NCI-H146 (cell line): ENCODE results near the gene IRF7.

Experiments
- DNase-seq: peaks from one replicate; lab custom pipeline; 2025; lab: John Stamatoyannopoulos, UW

The IRF7 gene

GRCh38 chr11:620935-621814, 5.4 kb upstream of the IRF7 start:
- DNase-seq, result no peak

- no peak for DNase-seq
Observed at GRCh38 chr11:620201-620600, 4.5 kb upstream of the IRF7 start.

DNA sequence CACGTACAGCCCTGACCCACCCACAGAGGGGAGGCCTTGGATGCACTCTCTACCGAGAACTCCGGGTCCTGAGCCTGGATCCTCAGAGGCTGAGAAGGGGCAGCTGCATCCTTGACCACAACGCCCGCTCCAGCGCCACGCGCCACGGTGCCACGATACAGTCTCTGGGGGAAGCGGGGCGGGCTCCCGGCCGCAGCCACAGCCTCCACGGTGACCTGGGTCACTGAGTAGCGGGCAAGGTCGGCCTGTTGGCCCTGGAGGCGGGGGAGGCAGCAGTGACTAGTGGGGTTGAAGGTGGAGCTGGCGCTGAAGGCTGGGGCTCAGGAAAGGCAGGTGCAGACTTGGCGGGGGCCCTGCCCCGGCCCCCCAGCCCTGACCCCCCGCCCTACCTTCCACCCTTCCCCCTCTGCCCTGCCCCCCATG, 3.9 kb upstream of the IRF7 start:
- no peak for DNase-seq

GRCh38 chr11:618856-619627, 3.3 kb upstream of the IRF7 start:
- no peak for DNase-seq

DNA sequence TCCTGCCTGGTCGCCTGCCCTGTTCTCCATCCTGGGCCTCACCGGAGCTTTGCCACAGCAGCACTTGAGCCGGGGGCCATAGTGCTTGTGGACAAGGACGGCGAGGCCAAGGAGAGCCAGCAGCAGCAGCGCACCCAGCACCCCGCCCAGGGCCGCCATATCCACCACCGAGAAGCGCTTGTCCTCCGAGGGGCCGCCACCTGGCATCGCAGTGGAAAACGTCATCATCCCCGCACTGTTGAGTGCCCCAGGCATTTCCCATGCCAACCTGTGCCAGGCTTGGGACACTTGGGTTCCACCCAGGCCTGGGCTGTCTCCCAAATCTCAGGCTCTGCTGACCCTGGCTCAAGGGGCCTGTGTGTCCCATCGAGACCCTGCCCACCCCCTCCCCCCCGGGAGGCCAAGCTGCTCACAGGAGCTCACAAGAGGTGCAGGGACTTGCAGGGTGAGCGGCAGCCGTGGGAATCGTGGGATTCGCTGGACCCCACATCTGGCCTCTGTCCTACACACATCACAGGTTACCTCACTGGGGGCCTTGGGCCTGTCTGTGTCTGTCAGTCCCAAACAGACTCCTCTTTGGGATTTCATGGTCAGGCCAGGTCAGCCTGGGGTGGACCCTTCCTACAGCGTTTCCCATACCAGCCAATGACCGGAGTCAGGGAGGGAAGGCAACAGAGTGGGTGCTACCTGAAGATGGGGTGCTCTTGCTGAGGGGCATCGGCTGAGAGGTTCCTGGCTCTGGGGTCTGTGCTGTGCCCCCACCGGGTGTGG, 2.3 kb upstream of the IRF7 start:
- no peak for DNase-seq

GRCh38 chr11:617199-617911, 1.6 kb upstream of the IRF7 start:
- DNase-seq, result no peak

DNA sequence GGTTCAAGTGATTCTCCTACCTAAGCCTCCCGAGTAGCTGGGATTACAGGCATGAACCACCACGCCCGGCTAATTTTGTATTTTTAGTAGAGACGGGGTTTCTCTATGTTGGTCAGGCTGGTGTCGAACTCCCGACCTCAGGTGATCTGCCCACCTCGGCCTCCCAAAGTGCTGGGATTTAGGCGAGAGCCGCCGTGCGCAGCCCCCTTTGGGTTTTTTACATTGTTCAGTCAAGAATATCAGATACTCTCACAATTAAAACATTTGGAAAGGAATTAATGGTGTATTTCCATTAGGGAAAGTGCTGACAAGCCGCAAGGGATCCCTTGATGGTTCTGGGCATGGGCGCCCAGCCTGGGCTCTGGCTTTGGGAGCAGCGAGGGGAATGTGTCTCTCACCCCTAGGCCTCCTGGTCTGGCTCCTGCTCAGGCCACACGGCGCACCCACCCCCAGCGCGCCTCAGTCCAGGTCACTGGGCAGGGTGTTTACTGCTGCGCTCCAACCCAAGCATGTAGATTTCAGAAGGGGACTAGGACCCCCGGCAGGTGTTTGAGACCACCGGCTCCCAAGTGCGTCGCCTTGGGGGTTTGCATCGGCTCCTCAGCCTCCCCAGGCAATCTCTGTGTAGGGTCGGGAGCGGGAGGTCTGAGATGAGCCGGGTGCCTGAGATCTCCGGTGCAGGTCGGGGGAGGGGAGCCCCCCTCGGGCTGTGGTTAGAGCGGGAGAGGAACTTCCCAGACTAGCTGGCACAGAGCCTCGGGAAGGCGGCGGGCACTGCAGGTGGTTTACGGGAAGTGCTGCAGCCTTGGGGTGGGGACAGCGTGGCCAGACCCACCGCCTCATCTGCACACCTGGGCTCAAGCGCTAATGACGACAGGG, 809 bp upstream of the IRF7 start:
- DNase-seq, result no peak

GRCh38 chr11:614623-615503, 887 bp downstream of the IRF7 start:
- DNase-seq, result no peak

DNA sequence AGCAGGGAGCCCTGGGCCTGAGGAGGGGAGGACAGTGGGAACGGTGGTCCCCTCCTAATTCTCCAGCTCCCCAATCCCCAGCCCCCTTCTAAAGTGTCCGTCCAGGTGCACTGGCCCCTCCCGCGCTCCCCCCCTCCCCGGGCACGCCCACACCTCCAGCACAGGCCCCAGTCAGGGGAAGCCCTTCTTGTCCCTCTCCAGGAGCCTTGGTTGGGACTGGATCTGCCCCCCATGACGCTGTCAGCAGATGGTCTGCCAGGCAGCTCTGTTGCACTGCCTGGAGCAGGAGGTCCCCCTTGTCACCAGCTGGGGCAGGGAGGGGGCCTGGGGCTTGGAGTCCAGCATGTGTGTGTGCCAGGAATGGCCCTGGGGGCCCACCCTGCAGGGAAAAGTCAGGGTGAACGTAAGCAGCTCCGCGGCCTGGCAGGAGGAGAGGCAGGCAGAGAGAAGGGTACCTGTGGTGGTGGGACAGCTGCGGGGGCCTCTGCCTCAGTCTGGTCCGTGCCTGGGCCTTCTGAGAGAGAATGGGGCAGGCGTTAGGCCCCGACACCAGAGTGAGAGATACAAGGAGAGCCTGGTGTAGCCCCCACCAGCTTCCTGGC, 1.6 kb downstream of the IRF7 start:
- no peak for DNase-seq

DNA sequence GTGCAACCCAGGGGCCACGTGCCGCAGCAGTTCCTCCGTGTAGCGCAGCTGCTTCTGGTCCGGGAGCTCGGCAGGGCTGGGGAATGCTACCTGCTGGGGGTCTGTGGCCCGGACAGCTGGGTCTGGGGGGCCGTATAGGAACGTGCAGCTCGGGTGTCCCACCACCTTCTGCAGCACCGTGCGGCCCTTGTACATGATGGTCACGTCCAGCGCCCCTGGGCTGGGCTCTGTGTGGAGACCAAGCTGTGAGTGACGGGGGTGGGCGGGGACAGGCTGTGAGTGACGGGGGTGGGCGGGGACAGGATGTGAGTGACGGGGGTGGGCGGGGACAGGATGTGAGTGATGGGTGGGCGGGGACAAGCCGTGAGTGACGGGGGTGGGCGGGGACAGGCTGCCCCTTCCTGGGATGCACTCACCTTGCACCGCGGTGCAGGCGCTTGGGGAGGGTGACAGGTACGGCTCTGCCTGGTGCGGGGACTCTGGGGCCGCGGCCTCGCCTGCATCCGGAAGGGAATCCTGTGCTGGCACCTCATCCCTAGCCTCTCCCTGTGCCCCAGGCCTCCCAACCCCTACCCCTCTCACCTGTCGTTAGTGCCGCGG, 2.3 kb downstream of the IRF7 start:
- peak; percentile 18 for DNase-seq

DNA sequence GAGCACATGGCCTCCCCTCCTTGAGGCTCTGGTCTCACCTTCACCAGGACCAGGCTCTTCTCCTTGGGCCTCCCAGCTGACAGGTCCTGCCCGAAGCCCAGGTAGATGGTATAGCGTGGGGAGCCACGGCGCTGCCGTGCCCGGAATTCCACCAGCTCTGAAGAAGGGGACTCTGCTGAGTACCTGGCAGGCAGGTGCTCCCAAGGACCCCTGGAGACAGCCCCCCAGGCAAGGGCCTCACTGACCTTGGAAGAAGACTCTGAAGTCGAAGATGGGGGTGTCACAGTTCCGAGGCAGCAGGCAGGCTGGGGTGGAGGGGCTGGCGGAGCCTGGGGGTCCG, 2.8 kb downstream of the IRF7 start:
- no peak for DNase-seq

DNA sequence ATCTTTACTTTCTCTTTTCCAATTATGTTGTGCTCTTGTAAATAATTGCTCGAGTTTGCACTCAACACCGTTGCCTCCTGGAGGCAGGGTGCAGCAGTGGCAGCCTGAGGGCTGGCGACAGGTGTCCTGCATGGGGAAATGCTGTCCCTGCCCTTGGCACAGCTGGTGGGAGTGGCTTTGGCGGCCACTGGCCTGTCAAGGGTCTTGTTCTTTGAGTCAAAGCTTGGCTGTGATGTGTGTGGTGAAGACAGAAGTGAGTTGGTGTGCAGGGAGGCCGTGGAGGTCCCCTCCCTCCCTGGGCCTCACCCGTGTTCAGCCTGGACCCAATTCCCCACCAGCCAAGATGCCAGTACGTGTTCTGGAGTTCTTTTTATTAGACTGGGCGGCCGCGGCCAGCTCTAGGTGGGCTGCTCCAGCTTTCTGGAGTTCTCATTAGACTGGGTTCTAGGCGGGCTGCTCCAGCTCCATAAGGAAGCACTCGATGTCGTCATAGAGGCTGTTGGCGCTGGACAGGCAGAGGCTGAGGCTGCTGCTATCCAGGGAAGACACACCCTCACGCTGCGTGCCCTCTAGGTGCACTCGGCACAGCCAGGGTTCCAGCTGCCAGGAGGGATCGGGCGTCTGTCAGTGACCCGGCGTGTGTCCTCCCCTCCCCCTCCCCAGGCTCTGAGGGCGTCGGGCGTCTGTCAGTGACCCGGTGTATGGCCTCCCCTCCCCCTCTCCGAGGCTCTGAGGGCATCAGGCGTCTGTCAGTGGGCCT, 3.4 kb downstream of the IRF7 start:
- DNase-seq, result peak; percentile 8

- DNase-seq, result no peak
Observed at GRCh38 chr11:611001-611996, 4.5 kb downstream of the IRF7 start.

- DNase-seq, result no peak
Observed at GRCh38 chr11:610146-610801, 5.5 kb downstream of the IRF7 start.

DNA sequence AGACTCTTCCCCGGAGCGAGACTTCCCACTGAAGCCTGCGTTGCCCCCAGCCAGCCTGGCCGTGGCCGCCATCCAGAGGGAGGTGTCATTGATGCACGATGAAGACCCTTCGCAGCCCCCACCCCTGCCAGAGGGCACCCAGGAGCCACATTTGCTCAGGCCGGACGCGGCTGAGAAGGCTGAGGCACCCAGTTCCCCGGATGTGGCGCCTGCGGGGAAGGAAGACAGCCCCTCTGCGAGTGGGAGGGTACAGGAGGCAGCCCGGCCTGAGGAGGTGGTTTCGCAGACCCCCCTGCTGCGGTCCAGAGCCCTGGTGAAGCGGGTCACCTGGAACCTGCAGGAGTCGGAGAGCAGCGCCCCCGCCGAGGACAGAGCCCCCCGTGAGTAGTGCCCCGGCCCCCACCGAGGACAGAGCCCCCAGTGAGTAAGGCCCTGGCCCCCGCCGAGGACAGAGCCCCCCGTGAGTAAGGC, 6.4 kb downstream of the IRF7 start:
- DNase-seq, result no peak

DNA sequence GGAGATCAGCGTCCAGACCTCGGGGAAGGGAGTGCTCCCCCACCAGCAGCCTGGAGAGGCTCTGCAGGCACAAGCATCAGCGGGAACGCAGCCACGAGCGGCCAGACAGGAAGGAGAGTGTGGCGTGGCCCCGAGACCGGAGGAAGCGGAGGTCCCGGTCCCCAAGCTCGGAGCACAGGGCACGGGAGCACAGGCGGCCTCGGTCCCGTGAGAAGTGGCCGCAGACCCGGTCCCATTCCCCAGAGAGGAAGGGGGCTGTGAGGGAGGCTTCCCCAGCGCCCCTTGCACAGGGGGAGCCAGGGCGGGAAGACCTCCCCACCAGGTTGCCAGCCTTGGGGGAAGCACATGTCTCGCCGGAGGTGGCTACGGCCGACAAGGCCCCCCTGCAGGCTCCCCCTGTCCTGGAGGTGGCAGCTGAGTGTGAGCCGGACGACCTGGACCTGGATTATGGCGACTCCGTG, 6.9 kb downstream of the IRF7 start:
- no peak for DNase-seq
